HCT116 (cell line): ENCODE results near the gene SHOC2. TPM values are rescaled to one million over a fixed set of nuclear protein-coding genes. Genes with fewer than 3 reads are reported as not detected.

ENCODE experiments used
- ATAC-seq: fragments of 200-7000 bp; cut with Tn5 transposase; 2 replicates; pipeline ENCODE4 v1.9.1; 2020; ENCODE audit warnings: mild to moderate bottlenecking, moderate library complexity
- BruUV-seq: library from RNA; stranded (reverse); fragments of 400-500 nt; replicated peaks from 2 replicates; lab custom pipeline; 2021; lab: Mats Ljungman, UMichigan
- CTCF ChIA-PET: fragments of 300-600 bp; sonication (Branson Sonifier 250); formaldehyde crosslinking; loops from one replicate; lab custom pipeline; 2021; ENCODE audit warnings: antibody characterized with exemption; lab: Charles Lee
- POLR2A ChIA-PET: fragments of 300-600, 350-600 bp; sonication (Branson Sonifier 250); formaldehyde crosslinking; loops from one replicate; lab custom pipeline; 2021; ENCODE audit warnings: antibody characterized with exemption; lab: Charles Lee
- RAD21 ChIA-PET, 2 experiments: fragments of 300-600 bp; sonication (Branson Sonifier 250); formaldehyde crosslinking; loops; one replicate each; lab custom pipeline; 2023; ENCODE audit warnings: low total read pairs in 2 of 2; ENCODE audit not compliant: uncharacterized antibody in 2 of 2, unreplicated experiment in 2 of 2, low non-redundant PET in 1 of 2; lab: Charles Lee
- DNase-seq: peaks from one replicate; pipeline ENCODE4 v3.0.0-alpha.2; 2010; ENCODE audit warnings: low read depth, low spot score
- H2AFZ ChIP-seq: fragments of 200-600 bp; shearing (Covaris generic), sonication (generic); 2 replicates; pipeline ENCODE4 v1.6.1; 2017; ENCODE audit warnings: low read depth, mixed run types, mixed read lengths, antibody characterized with exemption, low read length; ENCODE audit not compliant: poor library complexity, severe bottlenecking
- H3K27ac ChIP-seq: 2 replicates; pipeline ENCODE4 v1.5.1; 2012; ENCODE audit warnings: low read depth, low read length
- H3K27me3 ChIP-seq: fragments of 200-600 bp; sonication (generic); 2 replicates; pipeline ENCODE4 v1.6.1; 2016; ENCODE audit warnings: mixed run types, low read length, mixed read lengths; ENCODE audit not compliant: insufficient read depth
- H3K36me3 ChIP-seq, 2 experiments: fragments of 200-500 bp in 1 of 2; fragments of 200-600 bp in 1 of 2; sonication (Bioruptor generic) in 1 of 2; sonication (generic) in 1 of 2; 2 replicates each; pipeline versions ENCODE4 v1.5.1 to v1.6.1; 2014 to 2016; ENCODE audit warnings: low read length in 2 of 2, inconsistent platforms in 1 of 2, mixed read lengths in 1 of 2, mixed run types in 1 of 2; ENCODE audit not compliant: insufficient read depth in 2 of 2, control insufficient read depth in 1 of 2
- H3K4me1 ChIP-seq, 2 experiments: fragments of 200-600 bp in 1 of 2; sonication (generic) in 1 of 2; 2 replicates each; pipeline versions ENCODE4 v1.5.1 to v1.6.1; 2012 to 2017; ENCODE audit warnings: low read length in 2 of 2, inconsistent platforms in 1 of 2, mild to moderate bottlenecking in 1 of 2, mixed read lengths in 1 of 2, mixed run types in 1 of 2, moderate library complexity in 1 of 2; ENCODE audit not compliant: insufficient read depth in 2 of 2, control insufficient read depth in 1 of 2
- H3K4me2 ChIP-seq: fragments of 200-600 bp; sonication (generic); 2 replicates; pipeline ENCODE4 v1.6.1; 2017; ENCODE audit warnings: mixed run types, low read length, mixed read lengths
- H3K4me3 ChIP-seq, 2 experiments: fragments of 200-600 bp in 1 of 2; sonication (generic) in 1 of 2; replicated peaks in 1 of 2; 2 replicates each; pipeline ENCODE4 v1.5.1; 2011 to 2016; ENCODE audit warnings: low read length in 2 of 2, control low read depth in 1 of 2, low read depth in 1 of 2, mild to moderate bottlenecking in 1 of 2, mixed read lengths in 1 of 2, mixed run types in 1 of 2
- H3K79me2 ChIP-seq: fragments of 200-600 bp; sonication (generic); 2 replicates; pipeline ENCODE4 v1.6.1; 2017; ENCODE audit warnings: mild to moderate bottlenecking, mixed run types, low read length, moderate library complexity, mixed read lengths; ENCODE audit not compliant: insufficient read depth
- H3K9ac ChIP-seq: fragments of 200-600 bp; sonication (generic); 2 replicates; pipeline ENCODE4 v1.6.1; 2016; ENCODE audit warnings: low read length, mixed read lengths
- H3K9me2 ChIP-seq: fragments of 200-600 bp; sonication (generic), shearing (Covaris generic); 2 replicates; pipeline ENCODE4 v1.6.1; 2017; ENCODE audit warnings: mixed run types, mild to moderate bottlenecking, moderate library complexity; ENCODE audit not compliant: insufficient read depth
- H3K9me3 ChIP-seq, 2 experiments: fragments of 200-500 bp in 1 of 2; fragments of 200-600 bp in 1 of 2; sonication (Bioruptor generic) in 1 of 2; sonication (generic) in 1 of 2; 2 replicates each; pipeline ENCODE4 v1.6.1; 2014 to 2017; ENCODE audit warnings: low read length in 2 of 2, mixed read lengths in 2 of 2, inconsistent platforms in 1 of 2, low read depth in 1 of 2, mild to moderate bottlenecking in 1 of 2, mixed run types in 1 of 2, moderate library complexity in 1 of 2; ENCODE audit not compliant: control insufficient read depth in 1 of 2, insufficient read depth in 1 of 2
- H4K20me1 ChIP-seq: fragments of 200-600 bp; sonication (generic), shearing (Covaris generic); 2 replicates; pipeline ENCODE4 v1.6.1; 2017; ENCODE audit warnings: mixed run types, mild to moderate bottlenecking, moderate library complexity; ENCODE audit not compliant: insufficient read depth
- CTCF ChIP-seq, 3 experiments: fragments of 200-600 bp in 1 of 3; sonication (generic) in 1 of 3; IDR thresholded peaks in 2 of 3; conservative IDR thresholded peaks in 1 of 3; 2 replicates each; pipeline ENCODE4 v1.5.1; 2012 to 2017; ENCODE audit warnings: low read depth in 2 of 3, low read length in 2 of 3, antibody characterized with exemption in 1 of 3, borderline replicate concordance in 1 of 3, control low read depth in 1 of 3, mild to moderate bottlenecking in 1 of 3, mixed read lengths in 1 of 3, mixed run types in 1 of 3, moderate library complexity in 1 of 3; ENCODE audit not compliant: insufficient read depth in 1 of 3
- ELF1 ChIP-seq: IDR thresholded peaks from 2 replicates; pipeline ENCODE4 v1.6.1; 2012; ENCODE audit warnings: low read depth, borderline replicate concordance
- EZH2 ChIP-seq: fragments of 200-600 bp; sonication (generic); IDR thresholded peaks from 2 replicates; pipeline ENCODE4 v1.6.1; 2017; ENCODE audit warnings: antibody characterized with exemption, mixed run types
- FOSL1 ChIP-seq: IDR thresholded peaks from 2 replicates; pipeline ENCODE4 v1.6.1; 2012; ENCODE audit warnings: low read depth
- JUND ChIP-seq: IDR thresholded peaks from 2 replicates; pipeline ENCODE4 v1.6.1; 2012
- MAX ChIP-seq: IDR thresholded peaks from 2 replicates; pipeline ENCODE4 v1.6.1; 2012
- POLR2A ChIP-seq: IDR thresholded peaks from 2 replicates; pipeline ENCODE4 v1.7.0; 2011; ENCODE audit warnings: borderline replicate concordance; ENCODE audit not compliant: insufficient read depth, insufficient read length; ENCODE audit errors: extremely low read depth
- SP1 ChIP-seq: IDR thresholded peaks from 2 replicates; pipeline ENCODE4 v1.6.1; 2012; ENCODE audit warnings: low read depth
- YY1 ChIP-seq: IDR thresholded peaks from 2 replicates; pipeline ENCODE4 v1.6.1; 2011; ENCODE audit warnings: low read length, low read depth, moderate library complexity, mild to moderate bottlenecking; ENCODE audit not compliant: insufficient replicate concordance; ENCODE audit errors: extremely low read depth
- ZFX ChIP-seq: fragments of 450-650 bp; IDR thresholded peaks from 2 replicates; pipeline ENCODE4 v1.6.1; 2017
- intact Hi-C: fragments of 100-400 bp; cut with micrococcal nuclease; formaldehyde crosslinking; loops from 2 replicates; pipeline ENCODE4 v1.10.0; 2022
- total RNA-seq: library from RNA; stranded (reverse); gene quantifications from one replicate; pipeline ENCODE4 v1.2.1, GENCODE V29; 2021; ENCODE audit not compliant: unreplicated experiment
- TF ChIP-seq, protein P1 (sequence below): IDR thresholded peaks from 2 replicates; pipeline ENCODE4 v1.6.1; 2011; ENCODE audit warnings: mild to moderate bottlenecking, low read length, moderate library complexity; ENCODE audit not compliant: insufficient replicate concordance; ENCODE audit errors: extremely low read depth
- TF ChIP-seq, protein P2 (sequence below): IDR thresholded peaks from 2 replicates; pipeline ENCODE4 v1.6.1; 2012; ENCODE audit warnings: low read depth

Gene SHOC2
- total RNA-seq, 1 experiment from 2014 or later: 39.5 TPM

GRCh38 chr10:110873951-110874350, 45.5 kb upstream of the SHOC2 start:
- Histone ChIP-seq H3K4me1 (peaks cover 14 to 20% of the 10 kb centered on the region in 2 experiments; a peak in 3 of 4 replicates), H3K27me3 (no peaks in the 10 kb centered on the region), H3K79me2 (no peaks in the 10 kb centered on the region), H3K27ac (no peak overlapping the region), H2AFZ (no peak overlapping the region), H4K20me1 (no peaks in the 10 kb centered on the region)
- DNase-seq (no peak), ATAC-seq (no peak)
- RAD21 ChIA-PET: no interaction called here
- POLR2A ChIA-PET: no interaction called here
- no TSS peak for BruUV-seq
- TF ChIP-seq FOSL1 (no peak), SP1 (no peak), YY1 (no peak), ELF1 (no peak), MAX (no peak), POLR2A (no peak), CTCF (IDR thresholded peaks at IDR 0.05 in 2 of 3, conservative IDR thresholded peaks at IDR 0.05 in 1 of 3; ENCODE audit: borderline replicate concordance in 1 of 3, insufficient read depth in 1 of 3, low read depth in 2 of 3, low read length in 2 of 3) (no peak), JUND (no peak), ZFX (no peak), EZH2 (no peak)
- TF ChIP-seq, protein P1, sequence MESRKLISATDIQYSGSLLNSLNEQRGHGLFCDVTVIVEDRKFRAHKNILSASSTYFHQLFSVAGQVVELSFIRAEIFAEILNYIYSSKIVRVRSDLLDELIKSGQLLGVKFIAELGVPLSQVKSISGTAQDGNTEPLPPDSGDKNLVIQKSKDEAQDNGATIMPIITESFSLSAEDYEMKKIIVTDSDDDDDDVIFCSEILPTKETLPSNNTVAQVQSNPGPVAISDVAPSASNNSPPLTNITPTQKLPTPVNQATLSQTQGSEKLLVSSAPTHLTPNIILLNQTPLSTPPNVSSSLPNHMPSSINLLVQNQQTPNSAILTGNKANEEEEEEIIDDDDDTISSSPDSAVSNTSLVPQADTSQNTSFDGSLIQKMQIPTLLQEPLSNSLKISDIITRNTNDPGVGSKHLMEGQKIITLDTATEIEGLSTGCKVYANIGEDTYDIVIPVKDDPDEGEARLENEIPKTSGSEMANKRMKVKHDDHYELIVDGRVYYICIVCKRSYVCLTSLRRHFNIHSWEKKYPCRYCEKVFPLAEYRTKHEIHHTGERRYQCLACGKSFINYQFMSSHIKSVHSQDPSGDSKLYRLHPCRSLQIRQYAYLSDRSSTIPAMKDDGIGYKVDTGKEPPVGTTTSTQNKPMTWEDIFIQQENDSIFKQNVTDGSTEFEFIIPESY: no peak
- TF ChIP-seq, protein P2, sequence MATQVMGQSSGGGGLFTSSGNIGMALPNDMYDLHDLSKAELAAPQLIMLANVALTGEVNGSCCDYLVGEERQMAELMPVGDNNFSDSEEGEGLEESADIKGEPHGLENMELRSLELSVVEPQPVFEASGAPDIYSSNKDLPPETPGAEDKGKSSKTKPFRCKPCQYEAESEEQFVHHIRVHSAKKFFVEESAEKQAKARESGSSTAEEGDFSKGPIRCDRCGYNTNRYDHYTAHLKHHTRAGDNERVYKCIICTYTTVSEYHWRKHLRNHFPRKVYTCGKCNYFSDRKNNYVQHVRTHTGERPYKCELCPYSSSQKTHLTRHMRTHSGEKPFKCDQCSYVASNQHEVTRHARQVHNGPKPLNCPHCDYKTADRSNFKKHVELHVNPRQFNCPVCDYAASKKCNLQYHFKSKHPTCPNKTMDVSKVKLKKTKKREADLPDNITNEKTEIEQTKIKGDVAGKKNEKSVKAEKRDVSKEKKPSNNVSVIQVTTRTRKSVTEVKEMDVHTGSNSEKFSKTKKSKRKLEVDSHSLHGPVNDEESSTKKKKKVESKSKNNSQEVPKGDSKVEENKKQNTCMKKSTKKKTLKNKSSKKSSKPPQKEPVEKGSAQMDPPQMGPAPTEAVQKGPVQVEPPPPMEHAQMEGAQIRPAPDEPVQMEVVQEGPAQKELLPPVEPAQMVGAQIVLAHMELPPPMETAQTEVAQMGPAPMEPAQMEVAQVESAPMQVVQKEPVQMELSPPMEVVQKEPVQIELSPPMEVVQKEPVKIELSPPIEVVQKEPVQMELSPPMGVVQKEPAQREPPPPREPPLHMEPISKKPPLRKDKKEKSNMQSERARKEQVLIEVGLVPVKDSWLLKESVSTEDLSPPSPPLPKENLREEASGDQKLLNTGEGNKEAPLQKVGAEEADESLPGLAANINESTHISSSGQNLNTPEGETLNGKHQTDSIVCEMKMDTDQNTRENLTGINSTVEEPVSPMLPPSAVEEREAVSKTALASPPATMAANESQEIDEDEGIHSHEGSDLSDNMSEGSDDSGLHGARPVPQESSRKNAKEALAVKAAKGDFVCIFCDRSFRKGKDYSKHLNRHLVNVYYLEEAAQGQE: no peak
- TF ChIP-seq, all 23 proteins: peak for 0
- no peak overlapping the region for H3K4me3 ChIP-seq
- 0 out of 4 replicates have a peak, but pooled peaks cover 0 to 2% of the 10 kb centered on the region in 2 experiments for H3K36me3 ChIP-seq
- H3K9ac ChIP-seq: no peak overlapping the region
- CTCF ChIA-PET: no interaction called here
- no peak overlapping the region for H3K4me2 ChIP-seq
- no peaks in the 10 kb centered on the region for H3K9me2 ChIP-seq
- intact Hi-C loops: no loop called here
- H3K9me3 ChIP-seq: no peaks in the 10 kb centered on the region
